Hematopoietic multipotent progenitor cell treated with erythropoietin and hydrocortisone succinate and interleukin-3 and kit ligand, for 4 days (in vitro differentiated cells): ENCODE data around the gene PACSIN2.

Source experiments
- DNase-seq: peaks from one replicate; pipeline ENCODE4 v3.0.0-alpha.2; 2015

The PACSIN2 gene

DNA sequence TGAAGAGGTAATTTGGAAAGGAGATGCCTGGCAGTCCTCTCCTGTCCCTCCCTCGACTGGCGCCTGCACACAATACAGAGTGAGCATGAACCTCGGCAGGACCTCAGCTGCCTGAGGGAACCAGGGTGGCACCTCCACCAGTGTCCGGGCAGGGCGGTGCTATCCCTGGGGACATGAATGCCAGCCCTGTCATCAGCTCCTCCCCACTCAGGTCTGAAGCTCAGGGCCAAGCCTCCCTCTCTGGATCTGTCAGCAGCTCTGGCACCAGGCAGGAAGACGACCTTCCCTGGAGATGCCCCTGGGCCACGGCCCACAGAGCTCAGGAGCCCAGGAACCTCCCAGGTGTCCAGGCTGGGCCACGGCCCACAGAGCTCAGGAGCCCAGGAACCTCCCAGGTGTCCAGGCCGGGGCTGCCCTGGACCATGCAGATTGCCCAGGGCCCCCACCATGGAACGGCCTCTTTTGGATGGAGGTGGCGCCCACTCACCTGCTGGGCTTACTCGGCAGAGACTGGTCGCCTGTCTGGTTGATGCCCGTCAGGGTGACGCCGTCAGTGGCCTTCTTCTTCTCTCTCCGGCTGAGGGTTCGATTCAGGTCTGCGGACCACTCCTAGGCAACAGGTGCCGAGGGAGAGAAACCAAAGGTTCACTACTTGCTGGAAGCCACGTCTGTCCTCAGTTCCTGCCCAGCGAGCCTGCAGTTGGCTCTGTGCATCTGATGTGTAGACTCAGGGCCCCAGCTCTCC lies 136.2 kb downstream of the PACSIN2 start:
- no peak for DNase-seq

DNA sequence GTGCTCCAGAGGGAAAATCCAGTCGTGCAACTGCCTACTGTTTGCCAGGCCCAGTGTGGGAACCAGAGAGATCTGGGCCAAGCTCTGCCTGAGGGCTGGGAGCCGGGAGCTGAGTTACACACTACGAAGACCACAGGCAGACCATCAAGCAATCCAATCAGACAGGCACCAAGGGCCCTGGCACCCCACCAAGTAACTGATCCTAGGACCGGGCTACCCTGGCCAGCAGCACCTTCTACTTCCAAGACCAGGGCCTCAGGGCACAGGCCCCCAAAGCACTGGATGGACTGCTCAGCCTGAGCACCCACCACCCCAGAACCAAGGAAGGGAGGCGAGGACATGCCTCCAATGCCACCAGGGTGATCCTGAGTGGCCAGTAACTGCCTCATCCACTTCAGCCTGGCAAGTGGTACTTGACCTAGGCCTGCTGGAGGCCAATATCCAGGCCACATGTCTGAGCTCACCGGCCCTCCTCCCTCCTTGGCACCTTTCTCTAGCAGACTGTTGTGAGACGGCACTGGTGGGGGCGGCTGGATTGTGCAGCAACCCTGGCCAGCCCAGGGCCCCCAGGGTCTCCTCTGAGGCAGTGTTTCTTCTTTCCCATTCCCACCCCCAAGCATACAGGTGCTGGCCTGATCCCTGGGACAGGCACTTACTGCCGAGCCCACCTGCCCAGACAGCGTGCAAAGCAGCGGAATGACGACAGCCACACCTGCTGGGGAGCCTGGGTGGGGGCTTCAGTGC lies 137.2 kb downstream of the PACSIN2 start:
- no peak for DNase-seq

DNA sequence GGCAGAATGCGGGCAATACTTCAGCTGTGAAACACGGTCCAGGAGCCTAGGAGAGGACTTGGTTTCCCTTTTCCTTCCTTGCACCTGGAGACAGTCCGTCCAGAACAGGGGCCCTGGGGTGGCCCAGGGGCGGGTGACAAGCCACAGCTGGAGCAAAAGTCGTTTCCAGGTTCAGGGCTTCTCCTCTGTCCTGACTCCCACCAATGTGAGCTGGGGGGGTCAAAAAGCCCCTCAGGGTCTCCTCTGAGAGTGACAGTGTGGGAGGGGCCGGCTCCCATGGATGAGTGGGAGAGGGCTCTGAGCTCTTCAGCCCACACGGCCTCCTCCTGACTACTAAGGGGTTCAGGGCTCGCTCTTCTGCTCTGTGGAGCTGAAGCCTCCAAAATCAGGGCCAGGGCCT lies 137.8 kb downstream of the PACSIN2 start:
- DNase-seq, result no peak

DNA sequence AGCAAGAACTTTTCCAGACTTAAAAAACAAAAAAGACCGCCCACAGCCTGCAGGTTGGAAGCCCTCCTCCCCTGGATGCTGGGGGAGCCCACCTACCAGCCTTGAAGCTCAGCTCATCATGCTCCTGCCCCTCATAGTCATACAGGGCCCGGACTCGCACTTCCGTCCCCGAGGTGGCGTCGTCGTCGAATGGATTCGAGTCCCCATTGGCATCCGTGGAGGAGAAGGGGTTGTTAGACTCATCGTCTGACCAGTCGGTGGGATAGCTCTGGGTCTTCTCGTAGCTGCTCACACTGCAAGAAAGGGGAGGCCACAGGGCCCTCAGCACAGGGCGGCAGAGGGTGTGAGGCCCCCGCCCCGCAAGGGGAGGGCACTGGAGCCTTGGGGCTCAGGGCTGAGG lies 138.9 kb downstream of the PACSIN2 start:
- no peak for DNase-seq

DNA sequence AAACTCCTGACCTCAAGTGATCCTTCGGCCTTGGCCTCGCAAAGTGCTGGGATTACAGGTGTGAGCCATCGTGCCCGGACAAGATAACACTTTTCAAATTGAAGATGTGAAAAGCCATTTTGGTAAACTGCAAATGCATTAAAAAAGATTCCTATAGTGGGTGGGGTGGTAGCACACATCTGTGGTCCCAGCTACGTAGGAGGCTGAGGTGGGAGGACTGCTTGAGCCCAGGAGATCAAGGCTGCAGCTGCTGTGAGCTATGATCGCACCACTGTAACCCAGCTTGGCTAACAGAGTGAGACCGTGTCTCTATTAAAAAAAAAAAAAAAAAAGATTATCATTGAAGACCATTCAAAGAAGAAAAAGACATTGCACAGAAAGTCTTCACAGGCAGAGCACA lies 140.9 kb downstream of the PACSIN2 start:
- no peak for DNase-seq

DNA sequence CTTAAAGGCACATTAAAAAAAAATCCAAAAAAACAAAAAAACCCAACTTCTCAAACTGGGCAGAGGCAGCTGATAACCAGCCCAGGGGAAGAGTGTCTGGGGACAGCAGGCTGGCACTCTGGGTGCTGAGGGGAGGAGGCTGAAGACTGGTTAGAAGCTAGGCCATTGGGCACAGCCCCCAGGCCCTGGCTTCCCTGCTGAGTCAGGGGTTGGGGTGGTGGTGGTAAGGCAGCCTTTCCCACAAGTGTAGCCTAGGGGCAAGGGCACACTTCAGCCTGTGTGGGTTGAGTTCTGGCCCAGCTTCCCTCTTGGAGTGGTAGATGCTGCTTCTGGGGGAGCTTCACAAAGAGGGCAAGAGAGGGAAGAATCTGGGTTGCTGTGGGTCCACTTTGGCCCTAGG lies 141.6 kb downstream of the PACSIN2 start:
- DNase-seq, result peak; percentile 73

DNA sequence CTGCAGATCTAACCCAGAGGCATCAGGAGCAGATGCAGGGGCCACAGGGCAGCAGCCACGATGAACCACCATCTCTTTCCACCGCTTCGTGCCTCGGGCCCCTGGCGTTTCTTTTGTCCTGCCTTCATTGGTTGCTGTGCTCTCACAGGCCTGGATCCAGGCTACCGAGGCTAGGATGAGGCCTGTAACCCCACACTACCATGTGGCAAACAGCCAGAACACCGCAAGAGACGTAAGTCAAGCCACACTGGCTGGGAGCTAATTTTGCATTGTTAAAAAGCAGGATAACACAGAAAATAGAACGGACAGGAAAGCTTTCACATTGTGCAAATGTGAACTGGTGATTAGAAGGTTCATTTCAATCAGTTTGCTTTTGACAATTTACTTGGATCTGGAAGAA lies 142.1 kb downstream of the PACSIN2 start:
- DNase-seq, result no peak

DNA sequence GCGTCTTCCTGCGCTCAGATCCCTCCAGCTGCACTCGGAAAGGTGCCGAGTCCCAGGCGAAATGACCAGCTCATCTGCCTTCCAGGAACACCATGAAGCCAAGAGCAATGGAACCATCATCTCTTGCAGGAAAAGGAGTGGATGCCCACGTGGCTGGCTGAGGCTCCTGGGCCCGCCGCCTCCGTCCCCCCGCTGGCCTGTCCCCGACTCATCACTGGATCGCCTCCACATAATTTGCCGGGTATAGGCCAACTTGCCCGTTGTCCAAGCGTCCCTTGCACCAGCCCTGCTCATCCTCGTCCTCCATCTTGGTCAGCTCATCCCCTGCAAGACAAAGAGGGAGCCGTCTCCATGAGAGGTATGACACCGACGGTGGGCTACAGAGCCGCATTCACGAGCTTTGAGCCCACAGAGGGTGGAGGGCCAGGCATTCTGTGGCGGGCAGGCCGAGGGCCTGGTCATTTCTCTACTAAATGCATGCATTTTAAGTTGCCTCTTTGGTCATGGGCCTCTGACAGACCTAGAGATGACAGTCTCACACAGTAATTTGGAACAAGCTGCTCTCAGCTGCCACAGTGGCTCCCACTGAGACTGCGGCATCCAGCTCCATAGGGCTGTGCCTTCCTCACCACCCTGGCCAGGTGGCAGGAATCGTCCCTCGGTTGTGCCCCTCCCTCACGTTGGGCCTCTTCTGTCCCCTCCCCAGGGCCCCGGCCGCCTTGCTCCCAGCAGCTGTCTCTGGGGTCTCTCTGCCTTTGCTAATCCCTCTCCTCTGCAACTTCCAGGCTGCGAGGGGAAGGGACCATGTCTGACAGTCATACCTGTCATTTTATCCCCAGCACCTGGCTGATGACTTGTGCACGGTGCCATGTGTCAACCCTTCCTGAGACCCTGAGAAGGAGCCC lies 143.6 kb downstream of the PACSIN2 start:
- no peak for DNase-seq

DNA sequence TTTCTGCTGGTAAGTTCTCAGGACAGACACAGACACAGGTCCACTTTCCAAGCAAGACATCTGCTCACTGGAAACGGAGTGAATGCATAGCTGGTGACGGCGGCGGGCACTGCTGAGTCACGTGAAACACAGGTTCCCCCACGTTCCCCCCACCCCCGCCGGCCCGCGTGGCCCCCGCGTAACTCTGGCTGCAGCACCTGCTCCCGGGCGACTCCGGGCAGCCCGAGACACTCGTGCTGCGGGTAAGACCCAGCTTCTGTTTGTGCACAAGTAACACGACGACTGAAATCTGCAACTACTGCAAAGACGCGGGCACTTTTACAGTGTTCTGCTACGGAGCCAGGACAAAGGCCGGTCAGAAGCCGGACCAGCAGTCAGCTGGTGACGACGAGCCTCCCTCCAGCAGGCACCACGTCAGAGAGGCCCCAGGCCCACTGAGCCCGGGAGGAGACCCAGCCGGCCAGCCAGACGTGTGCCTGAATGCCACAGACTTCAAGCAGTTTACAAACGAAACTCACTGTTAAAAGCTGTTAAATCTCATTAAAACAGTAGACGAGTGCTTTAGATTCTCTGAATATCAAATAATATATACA lies 145.0 kb downstream of the PACSIN2 start:
- no peak for DNase-seq

DNA sequence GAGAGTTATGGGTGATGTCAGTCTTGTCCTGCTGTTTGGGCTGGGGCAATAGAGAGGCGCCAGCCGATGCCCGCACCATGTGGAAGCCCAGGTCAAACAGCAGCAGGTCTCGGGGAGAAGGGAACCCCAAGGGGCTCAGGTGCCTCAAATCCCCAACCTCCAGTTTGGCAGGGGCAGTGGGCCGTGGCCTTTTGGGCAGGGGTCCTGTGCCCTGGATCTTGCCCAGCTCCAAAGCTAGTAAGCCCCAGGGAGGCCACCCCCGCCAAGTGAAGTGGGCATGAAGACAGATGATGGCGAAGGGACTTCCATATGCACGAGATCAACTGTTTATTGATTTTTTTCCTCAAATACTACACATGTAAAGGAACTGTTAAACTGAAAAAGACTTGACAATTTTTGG lies 145.5 kb downstream of the PACSIN2 start:
- no peak for DNase-seq

DNA sequence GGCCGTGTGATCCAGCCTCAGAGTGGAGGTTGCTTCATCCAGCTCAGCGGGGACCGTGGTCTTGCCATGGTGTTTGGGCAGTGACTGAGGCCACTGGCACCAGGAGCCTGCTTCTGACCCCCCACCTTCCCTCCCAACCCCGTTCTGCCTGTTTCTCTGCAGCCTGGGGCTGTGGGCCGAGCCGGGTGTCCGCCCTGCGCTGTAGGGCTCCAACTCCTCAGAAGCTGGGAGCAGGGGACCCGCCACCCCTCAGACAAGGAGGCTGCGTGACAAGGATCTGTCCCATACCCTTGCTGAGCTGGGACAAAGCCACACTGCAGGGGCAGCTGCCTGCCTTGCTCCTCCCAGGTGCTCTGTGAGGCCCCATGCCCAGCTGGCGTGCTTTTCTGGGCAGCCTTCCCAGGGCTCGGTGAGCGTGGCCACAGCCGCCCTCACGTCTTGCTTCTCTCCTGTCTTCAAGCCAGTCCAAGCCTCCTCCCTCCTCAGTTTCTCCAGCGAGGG lies 146.1 kb downstream of the PACSIN2 start:
- no peak for DNase-seq

DNA sequence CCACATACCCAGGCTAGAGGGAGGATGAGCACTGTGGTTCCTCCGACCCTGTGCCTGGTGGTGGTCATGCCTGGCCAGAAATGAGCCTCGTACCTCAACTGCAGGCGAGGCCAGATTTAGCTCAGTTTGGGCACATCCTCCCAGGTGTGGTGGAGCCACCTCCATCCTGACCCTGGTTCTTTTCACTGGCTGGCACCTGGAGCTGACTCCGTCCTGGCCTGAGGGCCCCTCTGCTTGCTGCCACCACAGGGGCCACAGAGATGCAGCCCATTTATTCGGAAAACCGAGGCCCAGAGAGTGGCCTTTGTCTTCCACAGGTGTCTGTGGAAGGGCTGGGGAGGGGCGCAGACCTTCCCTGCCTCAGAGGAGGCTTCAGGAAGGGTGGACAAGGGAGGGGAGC lies 148.8 kb downstream of the PACSIN2 start:
- DNase-seq, result no peak

DNA sequence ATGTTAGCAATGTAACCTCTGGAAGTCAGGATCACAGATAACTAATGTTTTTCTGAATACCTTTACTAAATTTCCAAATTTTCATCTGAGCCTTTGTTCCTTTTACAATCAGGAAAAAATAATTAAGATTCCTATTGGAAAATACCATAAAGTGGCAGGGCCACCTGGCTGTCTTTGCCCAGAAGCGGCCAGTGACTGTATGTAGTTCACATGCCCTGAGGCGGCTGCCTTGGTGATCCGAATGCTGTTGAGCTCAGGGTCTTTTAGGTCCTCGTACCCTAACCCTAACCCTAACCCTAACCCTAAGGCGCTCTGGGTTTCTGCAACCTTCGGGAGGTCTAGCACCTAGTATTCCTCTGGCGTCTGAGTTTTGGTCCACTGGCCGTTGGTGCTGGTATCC lies 149.4 kb downstream of the PACSIN2 start:
- no peak for DNase-seq

DNA sequence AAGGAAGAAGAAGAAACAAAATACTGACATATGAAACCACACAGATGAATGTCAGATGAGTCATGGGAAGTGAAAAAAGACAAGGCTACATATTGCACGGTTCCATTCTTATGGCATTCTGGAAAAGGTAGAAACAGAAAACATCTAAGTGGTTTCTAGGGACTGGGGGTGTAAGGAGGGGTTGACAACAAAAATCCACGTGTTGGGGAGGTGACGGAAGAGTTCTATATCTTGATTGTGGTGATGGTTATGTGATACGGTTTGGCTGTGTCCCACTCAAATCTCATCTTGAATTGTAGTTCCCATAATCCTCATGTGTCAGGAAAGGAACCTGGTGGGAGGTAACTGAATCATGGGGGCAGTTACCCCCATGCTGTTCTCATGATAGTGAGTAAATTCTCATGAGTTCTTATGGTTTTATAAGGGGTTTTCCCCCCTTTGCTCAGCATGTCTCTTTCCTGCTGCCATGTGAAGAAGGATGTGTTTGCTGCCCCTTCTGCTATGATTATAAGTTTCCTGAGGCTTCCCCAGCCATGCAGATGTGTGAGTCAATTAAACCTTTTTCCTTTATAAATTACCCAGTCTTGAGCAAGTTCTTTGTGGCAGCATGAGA lies 151.5 kb downstream of the PACSIN2 start:
- peak; percentile 39 for DNase-seq

DNA sequence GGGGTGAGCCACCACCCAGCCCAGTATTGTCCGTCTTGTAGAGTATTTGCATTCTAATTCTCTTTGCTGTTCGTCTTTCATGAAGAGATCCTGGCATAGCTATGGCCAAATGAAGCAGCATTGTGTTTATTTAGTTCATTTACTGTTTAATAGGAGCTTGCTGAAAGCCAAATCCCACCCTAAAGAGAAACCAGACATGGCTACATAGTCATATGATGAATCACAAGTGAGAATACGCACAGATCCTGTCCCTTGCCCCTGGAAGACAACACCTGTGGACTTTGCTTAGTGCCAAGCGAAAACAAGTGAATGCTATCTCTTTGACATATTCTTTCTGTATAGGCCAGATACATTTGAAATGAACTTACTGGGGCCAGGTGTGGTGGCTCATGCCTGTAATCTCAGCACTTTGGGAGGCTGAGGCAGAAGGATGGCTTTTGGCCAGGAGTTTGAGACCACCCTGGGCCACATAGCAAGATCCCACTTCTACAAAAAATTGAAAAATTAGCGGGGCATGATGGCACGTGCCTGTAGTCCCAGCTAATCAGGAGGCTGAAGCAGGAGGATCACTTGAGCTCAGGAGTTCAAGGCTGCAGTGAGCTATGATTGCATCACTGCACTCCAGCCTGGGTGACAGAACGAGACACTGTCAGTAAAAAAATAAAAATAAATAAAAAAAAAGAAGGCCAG lies 152.8 kb downstream of the PACSIN2 start:
- DNase-seq, result no peak

DNA sequence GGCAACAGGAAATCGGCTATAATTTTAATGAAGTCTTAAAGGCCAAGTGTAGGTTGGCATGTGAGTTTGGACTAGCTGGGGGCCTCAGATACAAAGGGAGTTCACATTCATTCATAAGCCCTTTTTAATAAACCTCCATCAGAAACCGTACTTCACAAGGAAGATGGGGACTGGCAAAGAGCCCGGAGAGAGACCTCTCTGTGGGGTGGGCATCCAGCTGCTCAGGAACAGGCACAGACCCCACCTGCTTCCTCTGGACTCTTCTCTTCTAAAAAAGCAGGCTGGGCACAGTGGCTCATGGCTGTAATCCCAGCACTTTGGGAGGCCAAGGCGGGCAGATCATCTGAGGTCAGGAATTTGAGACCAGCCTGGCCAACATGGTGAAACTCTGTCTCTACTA lies 154.0 kb downstream of the PACSIN2 start:
- no peak for DNase-seq

DNA sequence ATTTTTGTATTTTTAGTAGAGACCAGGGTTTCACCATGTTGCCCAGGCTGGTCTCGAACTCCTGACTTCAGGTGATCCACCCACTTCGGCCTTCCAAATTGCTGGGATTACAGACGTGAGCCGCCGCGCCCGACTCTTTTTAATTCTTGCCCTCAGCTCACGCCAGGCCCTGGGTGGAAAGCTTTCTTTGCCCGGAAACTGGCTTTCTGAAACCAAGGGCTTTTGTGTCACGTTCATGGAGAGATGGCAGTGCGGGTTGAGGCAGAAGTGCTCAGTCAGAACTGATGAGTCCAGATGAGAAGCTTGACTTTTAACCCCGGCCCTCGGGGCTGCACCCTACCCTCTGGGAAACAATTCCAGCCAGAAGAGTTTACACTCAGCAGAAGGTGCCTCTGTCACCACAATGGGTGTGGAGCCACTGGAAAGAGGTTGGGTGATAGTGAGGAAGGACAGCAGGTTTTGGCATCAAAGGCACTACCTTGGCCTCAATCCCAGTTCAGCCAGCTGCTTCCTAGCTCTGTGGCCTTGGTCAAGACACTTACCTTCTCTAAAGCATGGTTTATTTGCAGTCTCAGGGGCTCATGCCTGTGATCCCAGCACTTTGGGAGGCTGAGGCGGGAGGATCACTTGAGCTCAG lies 157.0 kb downstream of the PACSIN2 start:
- no peak for DNase-seq

DNA sequence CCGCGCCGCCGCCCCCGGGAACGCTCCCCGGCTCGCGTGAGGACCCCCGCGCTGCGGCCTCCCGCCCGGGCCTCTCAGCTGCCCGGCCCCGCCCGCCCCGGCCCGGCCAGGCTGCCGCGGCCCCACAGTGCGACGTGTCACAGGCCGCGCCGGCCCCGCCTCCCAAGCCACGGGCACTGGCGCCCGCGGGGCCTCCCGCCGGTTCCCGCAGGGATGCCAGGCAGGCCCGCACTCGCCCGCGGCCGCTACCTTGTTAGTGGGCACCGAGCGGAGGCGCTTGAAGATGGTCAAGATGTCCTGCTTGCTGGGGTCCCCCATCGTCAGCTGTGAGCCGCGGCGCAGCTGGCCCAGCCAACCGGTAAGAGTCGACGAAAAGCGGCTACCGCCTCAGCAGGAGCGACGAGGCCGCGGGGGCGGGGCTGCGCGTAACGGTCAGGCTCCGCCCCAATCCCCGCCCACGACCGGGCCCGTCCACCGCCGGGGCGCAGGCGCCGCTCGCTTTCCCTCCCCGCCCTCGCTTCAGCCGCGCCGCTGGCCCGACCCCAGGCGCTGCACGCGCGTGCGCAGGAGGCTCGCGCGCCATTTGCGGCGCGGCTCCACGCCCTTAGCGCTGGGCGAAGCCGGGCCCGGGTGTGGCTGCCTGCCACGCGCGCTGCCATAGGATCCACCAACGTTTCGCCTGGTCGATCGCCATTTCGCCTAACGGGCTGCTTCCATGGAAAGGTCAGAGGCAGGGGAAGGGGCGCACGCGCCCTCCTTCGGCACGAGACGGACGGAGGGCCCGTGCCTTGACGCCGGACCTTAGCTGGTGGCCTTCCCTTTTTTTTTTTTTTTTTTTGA lies 157.9 kb downstream of the PACSIN2 start, which contains the start of gene ARFGAP3:
Gene ARFGAP3 (minus strand): TSS at position 409 of the 840 bp plus-strand sequence. CDS start 91 bp downstream, at position 318.
- DNase-seq, result peak; percentile 96

DNA sequence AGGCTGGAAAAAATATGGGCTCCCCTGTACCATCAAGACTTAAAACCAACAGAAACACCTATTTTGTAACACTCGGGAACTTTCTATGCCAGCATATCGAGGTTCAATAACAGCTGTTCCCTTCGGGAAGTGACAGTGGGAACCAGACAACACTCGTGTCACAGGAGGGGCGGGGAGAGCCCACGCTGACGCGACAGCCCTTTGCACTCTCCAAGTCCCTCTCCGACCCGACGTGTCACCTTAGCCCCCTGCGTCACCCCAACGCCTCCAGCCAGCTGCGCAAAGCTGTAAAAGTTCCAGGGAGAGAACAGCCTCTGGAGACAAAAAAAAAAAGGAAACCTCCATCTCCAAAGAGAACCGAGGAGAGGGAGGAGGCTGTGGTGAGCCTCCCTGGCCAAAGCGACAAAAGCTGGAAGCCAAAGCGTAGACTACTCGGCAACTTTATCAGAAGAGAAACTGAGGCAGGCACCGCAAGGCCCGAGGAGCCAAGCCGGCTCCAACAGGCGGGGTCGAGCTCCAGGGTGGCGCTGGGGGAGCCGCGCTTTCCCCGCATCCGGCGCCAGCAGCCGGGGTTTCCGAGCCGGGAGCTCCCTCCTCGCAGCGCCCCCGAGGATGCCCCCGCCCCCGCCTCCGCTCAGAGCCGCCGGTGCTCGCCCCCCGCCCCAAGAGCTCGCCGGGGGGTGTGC lies 158.6 kb downstream of the PACSIN2 start:
- DNase-seq, result peak; percentile 60

DNA sequence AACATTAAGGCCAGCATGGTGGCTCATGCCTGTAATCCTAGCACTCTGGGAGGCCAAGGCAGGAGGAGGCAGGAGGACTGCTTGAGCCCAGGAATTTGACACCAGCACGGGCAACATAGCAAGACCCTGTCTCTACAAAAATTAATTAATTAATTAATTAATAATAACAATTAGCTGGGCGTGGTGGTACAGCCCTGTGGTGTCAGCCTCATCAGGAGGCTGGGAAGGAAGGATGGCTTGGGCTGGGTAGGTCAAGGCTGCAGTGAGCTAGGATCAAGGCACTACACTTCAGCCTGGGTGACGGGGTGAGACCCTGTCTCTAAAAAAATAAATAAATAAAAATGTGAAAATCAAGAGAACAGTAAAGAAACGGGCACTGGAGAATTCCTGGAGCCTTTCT lies 159.2 kb downstream of the PACSIN2 start:
- no peak for DNase-seq
